COR-L47 (cell line): ENCODE data around the gene HSPB8.

ENCODE experiments used
- DNase-seq: peaks from one replicate; lab custom pipeline; 2025; lab: John Stamatoyannopoulos, UW

HSPB8 gene, protein sequence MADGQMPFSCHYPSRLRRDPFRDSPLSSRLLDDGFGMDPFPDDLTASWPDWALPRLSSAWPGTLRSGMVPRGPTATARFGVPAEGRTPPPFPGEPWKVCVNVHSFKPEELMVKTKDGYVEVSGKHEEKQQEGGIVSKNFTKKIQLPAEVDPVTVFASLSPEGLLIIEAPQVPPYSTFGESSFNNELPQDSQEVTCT

DNA sequence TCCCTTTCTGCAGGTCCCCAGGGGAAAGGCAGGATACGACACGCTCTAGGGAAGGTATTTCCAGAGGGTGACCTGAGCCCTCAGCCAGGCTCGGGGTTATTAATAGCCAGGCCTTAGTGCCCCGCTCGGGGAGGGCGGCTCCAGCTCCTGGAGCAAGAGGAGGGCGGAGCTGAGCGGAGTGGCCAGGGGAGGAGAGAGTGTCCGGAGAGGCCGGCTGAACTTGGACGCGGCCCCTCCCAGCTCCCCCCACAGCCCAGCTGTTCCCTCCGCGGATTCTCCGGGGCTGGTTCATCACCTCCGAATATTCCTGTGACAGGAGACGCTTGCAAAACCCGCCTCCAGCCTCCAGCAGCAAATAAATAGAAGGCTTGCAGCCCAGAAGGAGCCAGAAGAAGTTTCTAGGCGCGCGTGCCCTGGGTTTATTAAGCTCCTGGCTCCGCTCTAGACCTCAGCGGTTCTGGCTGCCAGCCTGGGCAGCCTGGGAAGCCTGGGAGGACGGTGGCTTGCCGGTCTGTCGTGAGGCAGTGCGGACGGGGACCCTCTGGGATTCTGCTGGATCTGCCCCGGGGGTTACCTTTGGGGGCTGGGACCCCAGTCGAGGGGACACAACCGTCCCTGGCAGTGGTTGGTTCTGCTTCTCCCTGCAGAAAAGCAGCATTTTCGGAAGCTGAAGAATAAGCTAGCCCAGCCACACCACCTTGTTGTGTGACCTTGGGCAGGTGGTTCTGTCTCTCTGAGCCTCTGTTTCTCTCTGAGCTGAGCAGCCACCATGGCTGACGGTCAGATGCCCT, at the start of gene HSPB8:
Gene HSPB8 (plus strand): TSS at position 388 of the 791 bp plus-strand sequence. CDS start 382 bp downstream, at position 770.
- no peak for DNase-seq

DNA sequence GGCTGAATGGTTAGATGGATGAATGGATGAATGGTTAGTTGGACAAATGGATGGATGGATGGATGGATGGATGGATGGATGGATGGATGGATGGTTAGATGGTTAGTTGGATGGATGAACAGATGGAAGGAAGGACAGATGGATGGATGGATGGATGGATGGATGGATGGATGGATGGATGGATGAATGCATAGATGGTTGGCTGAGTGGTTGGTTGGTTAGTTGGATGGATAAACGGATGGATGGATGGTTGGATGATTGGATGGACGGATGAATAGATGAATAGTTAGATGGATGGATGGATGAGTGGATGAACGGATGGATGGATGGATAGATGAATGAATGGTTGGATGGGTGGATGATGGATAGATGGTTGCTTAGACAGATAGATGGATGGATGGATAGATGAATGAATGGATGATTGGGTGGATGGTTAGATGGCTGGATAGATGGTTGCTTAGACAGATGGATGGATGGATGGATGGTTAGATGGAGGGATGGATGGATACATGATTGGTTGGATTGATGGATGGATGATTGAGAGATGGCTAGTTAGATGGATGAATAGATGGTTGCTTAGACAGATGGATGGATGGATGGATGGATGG, 48.8 kb upstream of the HSPB8 start:
- DNase-seq = no peak

DNA sequence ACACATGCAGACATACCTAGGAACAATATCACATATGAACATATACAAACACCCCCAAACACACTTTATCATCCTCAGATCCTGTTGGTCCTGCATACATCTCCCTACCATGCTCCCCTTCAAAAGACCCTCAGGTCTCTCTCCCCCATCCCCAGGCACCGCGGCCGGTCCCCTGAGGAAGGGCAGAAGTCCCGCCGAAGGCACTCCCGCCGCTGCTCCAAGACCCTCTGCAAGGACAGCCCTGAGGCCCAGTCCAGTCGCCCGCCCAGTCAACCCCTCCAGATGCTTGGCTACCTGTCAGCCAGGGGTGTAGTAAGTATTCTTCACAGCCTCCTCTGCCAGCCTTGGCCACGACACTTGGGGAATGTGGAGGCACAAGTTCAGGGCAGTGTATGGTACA, 48.2 kb upstream of the HSPB8 start:
- DNase-seq = no peak

DNA sequence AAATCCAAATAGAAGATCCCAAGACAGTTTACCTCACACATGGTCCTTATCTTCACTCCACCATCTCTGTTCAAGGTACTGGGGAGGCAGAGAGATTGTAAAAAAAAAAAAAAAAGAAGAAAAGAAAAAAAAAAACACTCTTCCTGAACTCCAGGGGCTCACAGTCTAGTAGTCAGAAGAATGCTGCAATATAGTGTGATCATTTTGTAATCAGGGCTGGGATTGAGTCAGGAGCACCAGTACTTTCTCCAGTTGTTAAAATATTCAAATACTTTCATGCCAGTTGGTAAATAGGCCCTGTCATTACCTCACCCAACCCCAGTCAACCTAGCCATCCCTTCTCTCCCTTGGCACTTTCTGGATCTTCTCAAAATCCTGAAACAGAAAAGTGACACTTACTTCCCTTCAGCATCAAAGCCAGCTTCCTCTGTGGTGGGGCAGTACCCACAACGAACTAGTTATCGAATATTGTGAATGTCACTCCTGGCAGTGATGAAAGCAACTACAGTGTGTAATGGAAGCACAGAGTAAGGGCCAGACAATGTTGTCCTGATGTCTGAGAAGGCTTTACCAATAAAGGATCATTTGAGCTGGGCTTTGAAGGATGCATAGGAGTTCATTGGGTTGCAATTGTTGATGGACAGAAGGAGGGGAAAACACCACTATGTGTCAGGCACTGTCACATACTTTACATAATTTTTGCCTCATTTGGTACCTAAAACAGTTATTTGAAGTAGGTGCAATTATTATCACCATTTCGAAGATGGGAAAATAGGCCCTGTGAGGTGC, 44.3 kb upstream of the HSPB8 start:
- no peak for DNase-seq

DNA sequence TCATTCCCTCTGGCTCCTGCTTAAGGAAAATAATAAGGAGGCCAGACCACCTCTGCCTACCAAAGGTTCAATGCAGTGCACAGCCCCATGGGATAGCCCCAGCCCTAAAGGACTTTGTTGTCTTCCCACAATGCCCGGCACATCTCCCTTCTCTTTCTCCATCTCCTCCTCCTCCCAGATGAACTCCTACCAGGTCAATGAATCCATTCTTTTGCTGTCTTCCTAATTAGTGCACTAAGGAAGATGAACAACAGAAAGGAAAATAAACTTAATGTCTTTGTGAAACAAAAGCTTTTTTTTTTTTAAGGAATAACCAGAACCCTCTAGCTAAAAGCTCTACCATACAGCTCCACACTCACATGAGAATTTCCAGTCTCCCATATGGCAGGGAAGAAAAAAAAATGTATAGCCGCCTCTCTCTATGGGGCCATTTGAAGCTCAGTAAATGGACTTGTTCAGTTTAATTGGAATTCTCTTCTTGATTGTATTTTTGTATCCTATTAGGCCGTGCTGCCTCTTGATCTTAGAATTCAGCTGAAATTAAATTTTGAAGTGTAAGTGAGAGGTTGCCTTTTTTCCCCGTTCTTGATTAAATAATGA, 41.8 kb upstream of the HSPB8 start:
- no peak for DNase-seq

DNA sequence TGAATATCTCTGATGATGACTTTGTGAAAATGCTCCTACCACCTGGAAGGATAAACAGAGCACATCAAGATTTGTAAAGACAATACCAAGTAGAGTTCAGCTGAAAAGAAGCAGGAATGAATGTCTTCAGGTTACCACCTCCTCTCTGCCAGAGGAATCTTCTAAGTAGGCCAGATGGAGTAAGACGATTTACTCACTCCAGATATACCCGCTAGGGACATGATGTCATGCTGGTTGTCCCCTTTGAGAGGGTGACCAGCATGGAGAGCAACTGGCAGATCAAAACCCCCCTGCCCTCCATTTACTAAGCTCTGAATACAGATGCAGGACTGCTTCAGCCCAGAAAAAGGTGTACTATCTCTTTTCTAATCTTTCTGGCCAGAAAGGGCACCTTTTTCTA, 39.3 kb upstream of the HSPB8 start:
- no peak for DNase-seq

DNA sequence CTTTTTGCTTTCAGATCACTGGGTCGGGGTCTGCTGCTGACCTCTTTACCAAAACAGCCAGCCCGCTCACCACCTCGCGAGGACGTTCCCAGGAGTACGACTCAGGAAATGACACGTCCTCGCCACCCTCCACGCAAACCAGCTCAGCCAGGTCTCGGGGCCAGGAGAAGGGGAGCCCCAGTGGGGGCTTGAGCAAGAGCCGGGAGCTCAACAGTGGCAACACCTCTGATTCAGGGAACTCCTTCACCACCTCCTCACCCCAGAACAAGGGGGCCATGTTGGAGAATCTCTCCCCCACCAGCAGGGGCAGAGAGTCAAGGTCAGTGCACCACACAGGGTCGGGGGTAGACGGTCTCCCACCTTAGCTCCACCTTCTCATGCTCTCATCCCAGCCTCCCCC, 33.4 kb upstream of the HSPB8 start:
- no peak for DNase-seq

DNA sequence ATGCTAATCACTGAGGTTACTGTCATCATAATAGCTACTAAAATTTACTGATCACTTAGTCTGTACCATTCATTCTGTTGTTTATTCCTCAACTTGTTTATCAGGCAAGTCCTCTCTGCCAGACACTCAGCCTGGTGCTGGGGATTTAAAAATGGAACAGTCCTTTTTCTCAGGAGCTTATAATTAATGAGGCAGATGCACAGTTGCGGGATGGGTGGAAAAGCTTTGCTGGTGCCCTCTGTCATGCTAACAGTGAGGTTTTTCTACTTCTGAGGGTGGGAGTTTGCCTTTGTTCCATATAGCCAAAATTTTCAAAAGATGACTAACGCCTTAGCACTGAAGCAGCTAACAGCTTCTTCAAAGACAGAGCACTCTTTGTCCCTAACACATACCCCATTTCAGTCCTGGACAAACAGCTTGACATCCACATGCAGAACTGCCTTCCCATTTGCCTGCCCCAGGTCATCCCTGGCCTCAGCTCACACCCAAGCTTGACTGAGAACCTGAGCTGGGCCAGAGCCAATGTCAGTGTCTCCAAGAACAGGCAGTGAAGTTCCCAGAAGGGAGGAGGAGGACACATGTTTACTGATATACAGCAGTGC, 30.8 kb upstream of the HSPB8 start:
- no peak for DNase-seq

DNA sequence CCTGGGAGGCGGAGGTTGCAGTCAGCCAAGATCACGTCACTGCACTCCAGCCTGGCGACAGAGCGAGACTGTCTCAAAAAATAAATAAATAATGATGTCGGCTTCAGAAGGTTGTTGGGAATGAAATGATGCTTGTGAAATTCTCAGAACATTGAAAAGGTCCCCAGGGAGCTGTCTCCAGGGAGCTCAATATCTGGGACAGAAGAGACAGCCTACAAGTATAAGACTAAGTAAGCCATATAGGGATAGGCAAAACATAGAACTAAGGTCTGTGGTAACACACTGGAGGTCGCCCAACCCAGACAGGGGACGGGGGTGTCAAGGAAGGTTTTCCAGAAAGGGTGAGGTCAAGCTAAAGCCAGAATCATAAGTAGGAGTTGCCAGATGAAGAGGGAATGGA, 29.5 kb upstream of the HSPB8 start:
- no peak for DNase-seq

DNA sequence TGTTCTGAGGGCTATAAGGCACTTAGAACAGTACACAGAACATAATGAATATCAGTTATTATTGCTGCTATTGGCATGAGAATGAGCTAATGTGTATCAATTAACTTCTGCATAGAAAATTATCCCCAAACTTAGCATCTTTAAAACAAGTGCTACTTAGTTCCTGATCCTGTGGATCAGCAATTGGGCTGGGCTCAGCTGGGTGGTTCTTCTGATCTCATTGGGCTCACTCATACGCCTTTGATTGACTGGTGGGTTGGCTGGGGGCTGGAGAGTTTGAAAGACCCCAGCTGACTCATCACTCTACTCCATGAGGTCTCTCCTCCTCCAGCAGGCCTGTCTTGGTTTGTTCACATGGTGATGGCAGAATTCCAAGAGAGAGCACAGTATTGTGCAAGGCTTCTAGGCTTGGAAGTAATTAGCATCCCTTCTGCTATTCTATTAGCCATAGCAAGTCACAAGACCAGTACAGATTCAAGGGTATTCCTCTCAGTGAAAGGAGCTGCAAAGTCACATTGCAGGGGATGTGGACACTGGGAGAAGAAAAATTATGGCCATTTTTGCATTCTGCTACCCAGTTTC, 27.2 kb upstream of the HSPB8 start:
- no peak for DNase-seq

DNA sequence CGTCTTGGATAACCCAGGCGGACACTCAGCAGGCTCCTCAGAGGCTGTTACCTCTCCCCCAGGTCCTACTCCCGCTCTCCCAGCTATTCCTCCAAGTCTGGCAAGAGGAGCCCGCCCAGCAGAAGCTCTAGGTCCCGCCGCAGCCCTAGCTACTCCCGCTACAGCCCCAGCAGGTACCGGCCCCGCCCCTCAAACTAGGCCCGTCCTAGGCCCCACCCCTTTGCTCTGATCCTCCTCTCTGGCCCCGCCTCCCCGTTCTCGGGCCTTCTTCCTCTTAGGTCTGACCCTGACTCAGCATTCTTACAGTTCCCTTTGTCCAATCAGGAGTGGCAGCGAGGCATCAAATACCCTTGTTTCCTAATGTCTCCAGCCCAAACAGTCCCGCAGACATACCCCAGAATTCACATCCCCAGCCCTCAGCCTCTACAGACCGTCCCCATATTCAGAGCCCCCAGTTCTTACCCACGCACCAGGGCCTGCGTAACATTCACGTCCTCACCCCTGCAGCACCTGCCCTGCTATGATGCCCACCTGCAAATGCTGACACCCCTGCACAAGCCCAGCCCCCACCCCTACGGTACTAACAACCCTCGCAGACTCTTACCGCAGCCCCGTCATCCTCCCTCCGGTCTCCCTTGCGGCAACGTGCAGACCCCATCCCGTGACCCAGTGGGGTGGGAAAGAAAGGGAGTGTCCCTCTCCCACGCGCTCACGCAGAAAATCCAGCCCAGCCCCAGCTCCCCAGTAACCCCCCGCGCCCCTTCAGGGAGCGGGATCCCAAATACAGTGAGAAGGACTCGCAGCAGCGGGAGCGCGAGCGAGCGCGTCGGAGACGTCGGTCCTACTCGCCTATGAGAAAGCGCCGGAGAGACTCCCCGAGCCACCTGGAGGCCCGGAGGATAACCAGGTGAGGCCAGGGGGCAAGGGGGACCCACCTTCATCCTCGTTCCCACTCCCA, 25.0 kb upstream of the HSPB8 start:
- no peak for DNase-seq

DNA sequence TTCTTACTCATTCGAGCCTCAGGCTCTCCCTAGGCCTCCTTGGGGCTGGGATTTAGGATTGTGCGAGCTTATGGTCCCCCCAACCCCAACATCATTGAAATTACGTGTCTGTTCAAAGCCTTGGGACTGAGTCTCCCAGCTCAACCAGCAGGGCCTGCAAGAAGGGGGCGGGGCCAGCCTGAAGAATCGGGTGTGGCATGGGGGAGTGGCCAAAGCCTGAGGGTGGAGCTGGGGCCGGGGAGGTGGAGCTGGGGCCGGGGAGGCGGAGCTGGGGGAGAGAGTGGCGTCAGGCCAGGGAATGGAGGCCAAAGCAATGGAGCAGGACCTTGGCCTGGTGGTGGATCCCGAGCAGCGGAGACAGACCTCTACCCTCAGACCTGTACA, 24.3 kb upstream of the HSPB8 start:
- DNase-seq = no peak

DNA sequence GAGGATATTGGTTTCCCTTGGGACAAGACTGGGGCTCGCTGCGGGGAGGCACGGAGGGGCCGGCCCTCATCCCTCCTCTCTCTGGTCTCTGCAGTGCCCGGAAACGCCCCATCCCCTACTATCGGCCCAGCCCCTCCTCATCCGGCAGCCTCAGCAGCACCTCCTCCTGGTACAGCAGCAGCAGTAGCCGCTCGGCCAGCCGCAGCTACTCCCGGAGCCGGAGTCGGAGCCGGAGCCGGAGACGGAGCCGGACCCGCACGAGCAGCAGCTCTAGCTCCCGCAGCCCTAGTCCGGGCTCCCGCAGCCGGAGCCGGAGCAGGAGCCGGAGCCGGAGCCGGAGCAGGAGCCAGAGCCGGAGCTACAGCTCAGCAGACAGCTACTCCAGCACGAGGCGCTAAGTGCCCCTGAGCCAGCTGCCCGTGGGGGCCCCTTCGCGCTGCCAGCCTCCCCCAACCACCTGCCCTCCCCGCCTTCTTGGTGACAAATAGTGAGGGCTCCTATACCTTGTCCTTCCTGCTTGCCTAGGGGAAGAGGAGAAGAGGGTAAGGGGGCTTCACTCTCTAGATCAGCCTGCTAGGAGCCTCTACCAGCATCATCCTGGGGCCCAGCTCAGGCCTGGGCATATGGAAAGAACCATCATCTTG, 22.2 kb upstream of the HSPB8 start:
- DNase-seq = no peak

DNA sequence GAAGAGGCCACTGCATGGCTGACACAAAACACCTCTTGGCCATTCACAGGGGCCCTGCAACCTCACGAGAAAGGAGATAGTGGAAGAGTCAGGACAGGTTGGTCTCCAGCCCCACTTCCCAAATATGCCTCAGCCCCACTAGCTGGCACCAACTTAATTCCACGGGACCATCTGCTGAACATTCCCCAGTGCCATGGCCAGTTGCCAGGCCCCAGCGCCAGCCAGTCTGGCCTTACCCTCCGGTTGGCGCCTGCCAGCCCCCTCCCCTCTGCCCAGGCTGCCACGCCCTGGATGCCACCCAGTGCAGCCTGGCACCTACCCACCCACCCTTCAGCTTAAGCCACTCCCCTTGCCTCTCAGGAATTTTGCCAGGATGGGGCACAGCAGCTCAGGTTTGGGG, 21.2 kb upstream of the HSPB8 start:
- peak; percentile 14 for DNase-seq

DNA sequence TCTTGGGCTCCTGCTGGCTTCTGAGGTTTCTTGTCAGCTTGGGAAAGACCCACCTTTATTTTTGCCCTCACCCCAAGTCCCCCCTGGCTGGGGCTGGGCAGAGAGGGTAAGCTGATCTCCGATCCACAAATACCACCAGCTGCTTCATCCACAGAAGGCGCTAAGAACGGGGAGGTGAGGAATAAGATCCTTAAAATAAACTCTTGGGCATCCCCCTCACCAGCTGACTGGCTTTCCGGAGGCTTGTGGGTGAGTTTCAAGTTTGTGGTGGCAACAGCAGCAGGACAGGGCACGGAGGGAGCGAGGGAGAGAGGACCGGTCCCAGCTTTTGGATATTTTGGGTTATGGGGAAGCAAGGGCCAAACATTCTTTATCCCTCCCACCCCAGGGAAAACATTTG, 20.8 kb upstream of the HSPB8 start:
- no peak for DNase-seq

DNA sequence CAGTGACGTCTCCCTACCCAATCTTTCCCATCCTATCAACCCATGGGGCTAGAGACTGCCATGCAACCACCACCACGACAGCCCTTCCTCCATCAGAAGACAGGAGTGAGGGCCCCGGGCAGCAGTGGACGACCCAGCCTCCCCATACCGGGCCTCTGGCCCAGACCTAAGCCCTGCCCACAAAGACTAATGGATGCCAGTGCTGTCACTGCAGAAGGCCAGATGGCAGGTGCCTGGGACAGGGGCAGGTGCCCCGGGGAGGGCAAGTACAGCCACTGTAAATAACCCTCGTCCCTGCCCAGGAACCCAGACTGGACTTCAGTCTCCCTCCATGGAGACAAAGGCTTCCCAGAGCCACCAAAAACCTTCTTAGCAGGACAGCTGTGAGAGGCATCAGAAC, 20.3 kb upstream of the HSPB8 start:
- DNase-seq = no peak

DNA sequence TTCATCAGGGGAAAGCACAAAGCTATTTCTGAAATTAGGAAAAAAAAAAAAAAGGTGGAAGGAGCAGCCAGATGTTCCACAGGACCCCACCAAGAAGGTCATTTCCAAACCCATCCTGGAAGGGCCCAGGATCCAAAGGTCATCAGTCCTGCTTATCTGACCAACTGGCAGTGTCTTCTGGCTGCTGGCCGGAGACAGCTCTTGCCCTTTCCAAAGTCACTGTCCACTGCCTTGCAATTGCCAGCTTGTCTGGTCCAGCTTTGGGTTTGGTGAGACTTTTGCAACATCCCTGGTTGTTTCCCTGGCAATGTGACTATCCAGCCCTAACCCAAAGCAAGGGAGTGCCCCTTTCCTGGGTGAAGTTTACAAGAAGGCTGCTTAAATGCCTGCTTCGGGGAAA, 18.9 kb upstream of the HSPB8 start:
- no peak for DNase-seq

DNA sequence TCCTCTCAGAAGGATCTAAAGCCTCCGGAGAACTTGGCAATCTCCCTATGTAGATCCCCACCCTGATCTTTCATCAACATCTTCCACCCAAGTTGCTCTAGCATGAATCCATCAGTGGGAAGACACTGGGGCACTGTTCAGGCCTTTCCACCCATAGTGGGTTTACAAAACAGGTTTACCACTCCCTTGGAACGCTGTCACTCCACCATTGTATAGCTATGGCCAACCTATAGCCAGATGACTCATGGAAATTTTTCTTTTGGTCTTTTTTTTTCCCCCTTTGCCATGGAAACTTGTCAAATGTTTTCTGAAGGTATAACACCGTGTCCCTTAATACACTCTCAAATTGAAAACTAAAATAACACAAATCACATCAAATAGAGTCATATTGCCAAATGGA, 10.8 kb upstream of the HSPB8 start:
- no peak for DNase-seq

DNA sequence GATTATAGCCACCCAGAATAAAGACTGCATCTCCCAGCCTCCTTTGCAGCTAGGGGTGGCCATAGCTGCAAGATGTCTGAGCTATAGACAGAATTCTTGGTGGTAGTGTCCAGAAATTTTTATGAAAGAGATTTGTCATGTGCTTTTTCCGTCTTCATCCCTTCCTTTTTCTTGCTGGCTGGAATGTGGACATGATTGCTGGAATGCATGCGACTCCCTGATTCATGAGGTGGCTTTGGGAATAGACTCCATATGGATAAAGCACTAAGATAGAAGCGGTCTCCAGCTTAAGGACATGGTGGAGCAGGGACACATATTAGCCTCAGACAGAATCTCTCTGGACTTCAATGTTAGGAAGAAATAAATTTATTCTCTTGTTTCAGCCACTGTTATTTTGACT, 10.0 kb upstream of the HSPB8 start:
- DNase-seq = no peak

DNA sequence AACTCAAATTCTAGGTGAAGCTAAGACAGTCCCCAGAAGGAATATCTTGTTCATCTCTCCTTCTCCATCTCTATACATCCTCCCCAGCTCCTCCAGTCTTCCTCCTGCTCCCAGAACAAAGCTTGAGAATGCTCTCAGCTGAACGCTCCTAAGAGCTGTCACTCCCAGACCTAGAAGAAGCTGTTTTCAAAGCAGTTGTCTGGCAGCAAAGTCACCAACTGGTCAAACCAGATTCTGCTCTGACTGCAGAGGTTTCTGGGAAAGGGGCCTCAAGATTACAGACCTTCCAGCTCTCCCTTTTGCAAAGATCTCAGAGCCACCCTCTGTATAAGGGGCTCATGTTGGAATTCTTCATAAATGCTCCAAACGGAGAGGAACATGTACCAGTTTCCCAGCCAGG, 9.6 kb upstream of the HSPB8 start:
- no peak for DNase-seq
